ACC112 (cell line): ENCODE results near the gene ATAD3B.
"Not testable (repeated sequence)": the region's sequence is repeated elsewhere in the genome, so short reads cannot be mapped to it uniquely, and the experiment has no call there.

Experiments used
- H2AFZ ChIP-seq: fragments of 200-600 bp; sonication (generic); one replicate; pipeline ENCODE4 v1.6.0; 2017; ENCODE audit warnings: antibody characterized with exemption, low read length; ENCODE audit not compliant: unreplicated experiment
- H3K27ac ChIP-seq: fragments of 200-600 bp; sonication (generic); 2 replicates; pipeline ENCODE4 v1.5.1; 2014; ENCODE audit warnings: low read depth, mild to moderate bottlenecking, antibody characterized with exemption, low read length, moderate library complexity
- H3K27me3 ChIP-seq: fragments of 200-600 bp; sonication (generic); 2 replicates; pipeline ENCODE4 v1.6.1; 2014; ENCODE audit warnings: mild to moderate bottlenecking, antibody characterized with exemption, low read length, moderate library complexity, mixed read lengths; ENCODE audit not compliant: insufficient read depth
- H3K36me3 ChIP-seq: fragments of 200-600 bp; sonication (generic); 2 replicates; pipeline ENCODE4 v1.6.1; 2016; ENCODE audit warnings: mild to moderate bottlenecking, antibody characterized with exemption, low read length, moderate library complexity, mixed read lengths; ENCODE audit not compliant: insufficient read depth
- H3K4me1 ChIP-seq: fragments of 200-600 bp; sonication (generic); one replicate; pipeline ENCODE4 v1.6.1; 2016; ENCODE audit warnings: low read length, mixed read lengths; ENCODE audit not compliant: insufficient read depth, unreplicated experiment, control insufficient read depth
- H3K4me3 ChIP-seq: fragments of 200-600 bp; sonication (generic); 2 replicates; pipeline ENCODE4 v1.5.1; 2014; ENCODE audit warnings: mild to moderate bottlenecking, low read depth, low read length
- H3K79me2 ChIP-seq: fragments of 200-600 bp; sonication (generic); one replicate; pipeline ENCODE4 v1.6.0; 2016; ENCODE audit warnings: low read length; ENCODE audit not compliant: control insufficient read depth, unreplicated experiment, insufficient read depth

Gene ATAD3B

GRCh38 chr1:1440262-1441001, 31.1 kb upstream of the ATAD3B start:
- no peaks in the 10 kb centered on the region for H3K79me2 ChIP-seq
- H3K4me3 ChIP-seq, result no peak overlapping the region
- no peaks in the 10 kb centered on the region for H3K4me1 ChIP-seq
- H2AFZ ChIP-seq, result no peak overlapping the region
- H3K27me3 ChIP-seq, result peaks cover 18% of the 10 kb centered on the region; the same call in 1 of the 2 replicates
- H3K36me3 ChIP-seq, result no peaks in the 10 kb centered on the region
- no peak overlapping the region for H3K27ac ChIP-seq

- Histone ChIP-seq H3K27ac (no peak overlapping the region), H3K27me3 (peaks cover 14% of the 10 kb centered on the region; the same call in 1 of the 2 replicates)
Measured at GRCh38 chr1:1441002-1441888, 30.3 kb upstream of the ATAD3B start.

GRCh38 chr1:1442069-1442770, 29.3 kb upstream of the ATAD3B start:
- Histone ChIP-seq H3K79me2 (no peaks in the 10 kb centered on the region), H3K4me1 (no peaks in the 10 kb centered on the region), H3K27ac (no peak overlapping the region), H3K36me3 (no peaks in the 10 kb centered on the region), H3K4me3 (no peak overlapping the region), H2AFZ (no peak overlapping the region), H3K27me3 (peaks cover 9% of the 10 kb centered on the region; the same call in 1 of the 2 replicates)

More at GRCh38 chr1:1441002-1441888, 30.3 kb upstream of the ATAD3B start:
- H3K4me1 ChIP-seq, result no peaks in the 10 kb centered on the region
- no peaks in the 10 kb centered on the region for H3K79me2 ChIP-seq
- no peak overlapping the region for H3K4me3 ChIP-seq
- H2AFZ ChIP-seq, result no peak overlapping the region
- H3K36me3 ChIP-seq, result no peaks in the 10 kb centered on the region

- not testable (repeated sequence) for H3K79me2 ChIP-seq, H3K4me1 ChIP-seq, H3K4me3 ChIP-seq, H3K36me3 ChIP-seq, H2AFZ ChIP-seq, H3K27ac ChIP-seq, H3K27me3 ChIP-seq
Measured at GRCh38 chr1:1446631-1447030, 24.9 kb upstream of the ATAD3B start.

GRCh38 chr1:1449099-1449739, 22.3 kb upstream of the ATAD3B start, which contains the start of gene ATAD3C:
Gene ATAD3C, plus strand, starts transcription at chr1:1449689. Its CDS starts 995 bp downstream, at chr1:1450684.
- Histone ChIP-seq H3K27ac (no peak within 1 kb of the TSS), H3K4me3 (no peak within 1 kb of the TSS), H3K27me3 (peaks cover 4% of the 10 kb centered on the region; the same call in 1 of the 2 replicates), H3K79me2 (no peaks in the 10 kb centered on the region), H2AFZ (no peak within 1 kb of the TSS), H3K4me1 (no peaks in the 10 kb centered on the region), H3K36me3 (no peaks in the 10 kb centered on the region)

GRCh38 chr1:1450616-1451015, 20.9 kb upstream of the ATAD3B start:
- H3K27ac ChIP-seq, H3K27me3 ChIP-seq, H3K79me2 ChIP-seq, H3K4me1 ChIP-seq, H2AFZ ChIP-seq, H3K4me3 ChIP-seq, H3K36me3 ChIP-seq: not testable (repeated sequence)

GRCh38 chr1:1451696-1452364, 19.7 kb upstream of the ATAD3B start:
- no peaks in the 10 kb centered on the region for H3K4me1 ChIP-seq
- peaks cover 4% of the 10 kb centered on the region; the same call in 1 of the 2 replicates for H3K27me3 ChIP-seq
- no peak overlapping the region for H3K4me3 ChIP-seq
- H3K79me2 ChIP-seq, result no peaks in the 10 kb centered on the region
- no peaks in the 10 kb centered on the region for H3K36me3 ChIP-seq
- H3K27ac ChIP-seq, result no peak overlapping the region
- H2AFZ ChIP-seq, result no peak overlapping the region

- not testable (repeated sequence) for H3K27ac ChIP-seq, H3K27me3 ChIP-seq, H3K4me3 ChIP-seq
Measured at GRCh38 chr1:1452365-1452739, 19.2 kb upstream of the ATAD3B start.

GRCh38 chr1:1452882-1453281, 18.7 kb upstream of the ATAD3B start:
- Histone ChIP-seq H3K4me1 (no peaks in the 10 kb centered on the region), H3K4me3 (no peak overlapping the region), H3K36me3 (no peaks in the 10 kb centered on the region), H3K79me2 (no peaks in the 10 kb centered on the region), H2AFZ (no peak overlapping the region), H3K27ac (no peak overlapping the region), H3K27me3 (peaks cover 4% of the 10 kb centered on the region; the same call in 1 of the 2 replicates)

More at GRCh38 chr1:1452365-1452739, 19.2 kb upstream of the ATAD3B start:
- not testable (repeated sequence) for H2AFZ ChIP-seq, H3K79me2 ChIP-seq, H3K36me3 ChIP-seq, H3K4me1 ChIP-seq
